Fibroblast of villous mesenchyme (primary cell): Measurements from ENCODE around the gene ECT2L. TPM values are rescaled to one million over a fixed set of nuclear protein-coding genes. Genes with fewer than 3 reads are reported as not detected.

ENCODE experiments used
- DNase-seq: peaks from one replicate; pipeline ENCODE4 v3.0.0-alpha.2; 2010; ENCODE audit warnings: low read depth
- H3K4me3 ChIP-seq: 2 replicates; pipeline ENCODE4 v1.5.1; 2011; ENCODE audit warnings: low read depth, mild to moderate bottlenecking, low read length
- total RNA-seq: library from RNA; depleted of rRNA; stranded (reverse); fragments of >200 nt; gene quantifications from 2 replicates; pipeline ENCODE4 v1.2.3, GENCODE V29; 2012
- TF ChIP-seq, protein P1 (sequence below): IDR thresholded peaks from 2 replicates; pipeline ENCODE4 v1.5.1; 2012; ENCODE audit warnings: low read depth, mild to moderate bottlenecking, low read length; ENCODE audit not compliant: insufficient read depth

Gene ECT2L
- total RNA-seq, 1 donor, result not detected

GRCh38 chr6:138864343-138864890 lies 68.5 kb downstream of the ECT2L start:
- TF ChIP-seq, protein P1, sequence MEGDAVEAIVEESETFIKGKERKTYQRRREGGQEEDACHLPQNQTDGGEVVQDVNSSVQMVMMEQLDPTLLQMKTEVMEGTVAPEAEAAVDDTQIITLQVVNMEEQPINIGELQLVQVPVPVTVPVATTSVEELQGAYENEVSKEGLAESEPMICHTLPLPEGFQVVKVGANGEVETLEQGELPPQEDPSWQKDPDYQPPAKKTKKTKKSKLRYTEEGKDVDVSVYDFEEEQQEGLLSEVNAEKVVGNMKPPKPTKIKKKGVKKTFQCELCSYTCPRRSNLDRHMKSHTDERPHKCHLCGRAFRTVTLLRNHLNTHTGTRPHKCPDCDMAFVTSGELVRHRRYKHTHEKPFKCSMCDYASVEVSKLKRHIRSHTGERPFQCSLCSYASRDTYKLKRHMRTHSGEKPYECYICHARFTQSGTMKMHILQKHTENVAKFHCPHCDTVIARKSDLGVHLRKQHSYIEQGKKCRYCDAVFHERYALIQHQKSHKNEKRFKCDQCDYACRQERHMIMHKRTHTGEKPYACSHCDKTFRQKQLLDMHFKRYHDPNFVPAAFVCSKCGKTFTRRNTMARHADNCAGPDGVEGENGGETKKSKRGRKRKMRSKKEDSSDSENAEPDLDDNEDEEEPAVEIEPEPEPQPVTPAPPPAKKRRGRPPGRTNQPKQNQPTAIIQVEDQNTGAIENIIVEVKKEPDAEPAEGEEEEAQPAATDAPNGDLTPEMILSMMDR, result no peak

GRCh38 chr6:138865480-138866109 lies 69.7 kb downstream of the ECT2L start:
- H3K4me3 ChIP-seq, result no peak overlapping the region
- TF ChIP-seq, protein P1, result no peak
- no peak for DNase-seq

More at GRCh38 chr6:138864343-138864890, 68.5 kb downstream of the ECT2L start:
- no peak for DNase-seq
- no peak overlapping the region for H3K4me3 ChIP-seq

DNA sequence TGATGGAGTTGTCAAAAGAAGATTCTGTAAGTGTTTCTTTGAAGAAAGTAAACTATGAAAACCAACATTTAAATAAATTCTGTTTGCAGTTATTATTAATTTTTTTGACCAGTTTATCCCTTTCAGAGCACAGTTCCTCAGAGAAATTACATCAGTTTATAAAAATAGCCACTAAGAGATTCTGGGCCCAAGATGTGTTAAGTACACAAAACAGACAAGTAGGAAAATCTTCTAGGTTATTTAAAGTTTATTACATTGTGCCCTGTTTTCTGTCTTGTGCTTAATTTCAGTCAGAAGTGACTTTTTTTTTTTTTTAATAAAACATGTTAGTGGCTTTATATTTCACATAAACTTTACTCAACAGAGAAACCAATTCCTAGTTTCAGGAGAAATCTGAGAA lies 72.3 kb downstream of the ECT2L start:
- DNase-seq, result no peak
- no peak overlapping the region for H3K4me3 ChIP-seq
- TF ChIP-seq, protein P1, result no peak

DNA sequence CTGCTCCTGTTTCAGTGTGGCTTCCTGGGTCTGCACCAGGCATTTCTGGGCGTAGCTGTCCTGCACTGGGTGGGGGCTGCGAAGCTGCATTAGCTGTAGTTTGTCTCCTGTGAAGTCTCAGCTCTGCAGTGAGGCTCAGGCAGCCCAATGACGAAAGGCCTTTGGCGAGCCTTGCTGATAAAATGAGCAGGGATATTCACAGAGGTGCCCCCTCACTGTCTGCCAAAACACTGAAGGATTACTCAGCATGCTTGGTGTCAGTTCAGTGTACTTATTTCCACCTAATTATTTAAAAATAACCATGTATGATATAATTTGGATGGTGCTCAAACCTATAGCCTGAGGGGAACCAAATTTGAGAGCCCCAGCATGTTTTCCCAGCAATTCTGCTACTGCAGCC lies 73.5 kb downstream of the ECT2L start:
- no peak for DNase-seq

GRCh38 chr6:138873191-138873590 lies 77.3 kb downstream of the ECT2L start:
- TF ChIP-seq, protein P1, result no peak
- no peak overlapping the region for H3K4me3 ChIP-seq
- DNase-seq, result no peak

More for the DNA sequence above, 73.5 kb downstream of the ECT2L start:
- TF ChIP-seq, protein P1, result no peak
- H3K4me3 ChIP-seq, result no peak overlapping the region

DNA sequence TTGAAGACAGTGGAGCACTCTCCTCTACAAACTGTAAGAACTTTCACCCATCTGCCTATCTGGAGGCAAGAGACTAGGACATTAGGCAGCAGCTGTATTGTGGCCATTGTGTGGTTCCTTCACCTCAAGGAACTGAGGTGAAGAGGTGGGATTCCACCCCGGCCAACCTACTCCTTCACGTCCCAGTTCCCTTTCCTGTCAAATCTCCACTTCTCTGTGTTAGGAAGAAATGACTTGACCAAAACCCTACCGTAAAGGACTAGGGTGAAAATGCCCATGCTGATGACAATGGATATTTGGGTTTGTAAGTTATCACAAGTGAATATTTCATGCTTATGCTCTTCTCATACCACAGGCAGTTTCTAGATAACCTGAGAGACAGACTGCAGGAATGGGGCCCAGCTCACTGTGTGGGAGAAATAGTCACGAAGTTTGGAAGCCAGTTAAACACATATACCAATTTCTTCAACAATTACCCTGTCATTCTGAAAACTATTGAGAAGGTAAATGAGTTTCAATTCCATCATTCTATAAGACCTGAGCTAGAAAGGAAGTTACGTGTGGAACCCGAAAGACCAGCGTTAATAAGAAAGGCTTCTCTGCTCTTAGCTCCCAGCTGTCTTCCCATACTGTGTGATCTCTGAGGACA lies 86.6 kb downstream of the ECT2L start:
- no peak for DNase-seq
- TF ChIP-seq, protein P1, result no peak
- H3K4me3 ChIP-seq, result no peak overlapping the region
